ENCODE results near the gene CYB561D1.

The CYB561D1 gene

DNA sequence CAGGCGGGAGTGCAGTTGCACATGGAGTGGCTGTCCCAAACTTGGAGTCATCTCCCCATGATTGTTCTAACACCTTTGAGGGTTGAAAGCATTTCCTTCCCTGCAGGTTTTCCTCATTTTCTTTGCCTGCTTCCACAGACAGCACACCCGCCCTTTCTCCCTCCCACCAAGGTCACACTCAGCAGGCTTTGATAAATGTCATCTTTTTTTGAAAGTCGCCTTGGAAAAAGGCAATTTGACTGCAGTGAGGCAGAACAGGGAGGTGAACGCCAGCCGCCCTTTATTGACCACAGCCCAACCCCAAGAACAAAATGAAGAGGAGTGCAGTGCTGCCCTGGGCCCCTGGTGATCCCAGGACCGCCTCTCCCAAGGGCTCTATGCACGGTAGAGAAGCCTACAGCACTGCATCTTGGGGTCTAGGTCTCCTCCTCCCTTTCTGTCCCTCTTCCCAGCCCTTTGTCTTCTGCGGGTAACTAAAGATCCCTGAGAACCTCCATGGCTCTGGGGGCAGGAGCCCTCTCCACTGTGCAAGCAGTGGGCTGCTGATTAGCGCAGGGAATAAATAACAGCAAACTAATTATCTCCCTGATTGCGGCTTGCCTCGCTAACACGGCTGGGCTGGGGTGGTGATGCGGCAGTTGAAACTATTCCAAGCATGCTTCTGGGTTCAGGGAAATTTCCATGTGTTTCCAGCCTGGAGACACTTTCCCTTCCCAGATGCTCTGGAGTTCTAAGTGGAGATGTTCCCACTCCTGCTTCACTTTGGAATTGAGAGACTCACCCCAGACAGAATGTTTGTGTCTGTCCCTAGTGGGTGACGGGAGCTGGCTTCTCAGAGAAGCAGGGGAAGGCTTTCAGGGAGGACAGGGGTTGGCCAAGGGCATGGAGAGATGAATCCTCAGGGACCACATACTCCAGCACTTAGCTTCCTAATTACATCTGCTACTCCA is 27.4 kb downstream of the CYB561D1 start:
- no peak overlapping the region for H3K4me3 ChIP-seq (ENCODE audit: low read length)
- no peak overlapping the region for H3K9ac ChIP-seq (ENCODE audit: low read depth, low read length)
- no peaks in the 10 kb centered on the region for H3K36me3 ChIP-seq (ENCODE audit: insufficient read depth, low read depth, low read length)
- H3K27me3 ChIP-seq (ENCODE audit: insufficient read depth, low read length) = no peaks in the 10 kb centered on the region
- H3K9me3 ChIP-seq (ENCODE audit: insufficient read depth, low read depth, low read length) = no peaks in the 10 kb centered on the region
- H3K4me1 ChIP-seq (ENCODE audit: insufficient read depth, low read length) = no peaks in the 10 kb centered on the region
- no peak overlapping the region for H3K27ac ChIP-seq (ENCODE audit: low read length)

DNA sequence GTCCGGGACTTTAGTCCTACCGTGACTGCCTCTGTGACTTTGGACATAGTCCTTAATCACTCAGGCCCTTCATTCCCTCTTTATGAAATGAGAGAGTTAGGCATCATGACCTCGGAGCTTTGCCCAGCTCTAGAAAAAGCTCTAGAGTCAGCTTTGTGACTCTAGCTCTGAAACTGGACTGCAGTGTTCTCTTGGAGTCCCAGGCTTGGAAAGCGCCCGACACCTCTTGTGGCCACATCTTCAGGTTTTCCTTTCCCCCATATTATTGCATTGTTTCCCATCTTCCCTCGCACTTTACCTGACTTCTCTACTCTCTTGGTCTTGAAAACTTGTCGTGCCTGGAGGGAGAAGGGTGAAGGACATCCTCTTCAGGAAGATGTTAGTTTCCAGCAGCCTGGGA is 28.1 kb downstream of the CYB561D1 start:
- H3K36me3 ChIP-seq (ENCODE audit: insufficient read depth, low read depth, low read length) = no peaks in the 10 kb centered on the region
- H3K9ac ChIP-seq (ENCODE audit: low read depth, low read length) = no peak overlapping the region
- H3K27me3 ChIP-seq (ENCODE audit: insufficient read depth, low read length) = no peaks in the 10 kb centered on the region
- no peaks in the 10 kb centered on the region for H3K4me1 ChIP-seq (ENCODE audit: insufficient read depth, low read length)
- H3K27ac ChIP-seq (ENCODE audit: low read length) = no peak overlapping the region
- no peaks in the 10 kb centered on the region for H3K9me3 ChIP-seq (ENCODE audit: insufficient read depth, low read depth, low read length)
- H3K4me3 ChIP-seq (ENCODE audit: low read length) = no peak overlapping the region

DNA sequence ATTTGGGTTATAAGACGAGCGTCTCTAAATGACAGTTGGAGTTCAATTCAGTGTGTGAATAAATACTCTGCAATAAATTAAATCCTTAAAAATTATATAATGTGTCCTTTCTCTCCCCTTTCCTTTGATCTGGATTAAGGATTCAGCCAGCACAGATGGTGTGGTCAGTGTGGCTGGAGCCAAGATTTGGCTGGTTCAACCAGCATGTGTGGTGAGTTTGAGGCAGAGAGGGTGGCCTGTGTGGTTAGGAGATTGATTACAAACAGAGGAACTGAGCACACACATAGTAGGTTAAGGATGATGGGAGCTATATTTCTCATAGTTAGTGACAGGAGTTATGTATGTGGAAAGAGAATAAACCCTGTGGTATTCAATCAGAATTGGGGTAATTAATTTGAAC is 29.8 kb downstream of the CYB561D1 start:
- Histone ChIP-seq H3K27ac (ENCODE audit: low read length) (no peak overlapping the region), H3K27me3 (ENCODE audit: insufficient read depth, low read length) (no peaks in the 10 kb centered on the region), H3K36me3 (ENCODE audit: insufficient read depth, low read depth, low read length) (no peaks in the 10 kb centered on the region), H3K4me3 (ENCODE audit: low read length) (no peak overlapping the region), H3K4me1 (ENCODE audit: insufficient read depth, low read length) (no peaks in the 10 kb centered on the region), H3K9me3 (ENCODE audit: insufficient read depth, low read depth, low read length) (no peaks in the 10 kb centered on the region), H3K9ac (ENCODE audit: low read depth, low read length) (no peak overlapping the region)

DNA sequence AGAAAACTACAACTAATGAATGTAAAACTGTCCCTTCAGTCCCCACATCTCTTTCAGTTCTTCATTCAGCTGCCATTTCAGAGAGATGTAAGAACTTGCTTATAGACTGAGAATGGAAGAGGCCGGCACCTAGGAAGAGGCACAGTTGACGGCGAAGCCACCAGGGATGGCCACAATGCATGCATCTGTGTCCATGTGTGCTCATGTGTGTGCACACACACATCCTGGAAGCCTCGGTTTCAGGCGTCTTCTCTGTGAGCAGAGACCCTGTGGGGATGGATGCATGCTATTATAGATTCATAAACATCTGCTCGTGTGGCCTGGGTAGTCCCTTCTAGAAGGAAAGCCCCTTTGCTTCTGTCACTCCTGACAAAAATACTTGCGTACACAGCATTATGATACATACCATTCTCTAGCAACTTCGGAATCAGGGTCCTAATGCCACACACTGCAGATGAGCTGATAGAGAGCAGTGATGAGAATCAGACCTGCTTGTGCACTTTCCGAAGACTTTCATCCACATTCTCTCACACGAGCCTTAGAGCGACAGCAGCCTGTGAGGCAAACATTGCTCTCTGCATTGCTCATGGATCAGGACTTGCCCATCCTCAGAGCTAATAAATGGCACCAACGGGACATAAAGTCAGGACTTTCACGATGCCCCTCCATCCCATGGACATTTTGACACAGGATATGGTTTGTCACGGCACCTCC is 33.4 kb downstream of the CYB561D1 start:
- no peak overlapping the region for H3K27ac ChIP-seq (ENCODE audit: low read length)
- H3K36me3 ChIP-seq (ENCODE audit: insufficient read depth, low read depth, low read length) = no peaks in the 10 kb centered on the region
- H3K9me3 ChIP-seq (ENCODE audit: insufficient read depth, low read depth, low read length) = no peaks in the 10 kb centered on the region
- no peaks in the 10 kb centered on the region for H3K4me1 ChIP-seq (ENCODE audit: insufficient read depth, low read length)
- no peak overlapping the region for H3K4me3 ChIP-seq (ENCODE audit: low read length)
- H3K27me3 ChIP-seq (ENCODE audit: insufficient read depth, low read length) = no peaks in the 10 kb centered on the region; the same call in 1 of the 2 replicates
- no peak overlapping the region for H3K9ac ChIP-seq (ENCODE audit: low read depth, low read length)

DNA sequence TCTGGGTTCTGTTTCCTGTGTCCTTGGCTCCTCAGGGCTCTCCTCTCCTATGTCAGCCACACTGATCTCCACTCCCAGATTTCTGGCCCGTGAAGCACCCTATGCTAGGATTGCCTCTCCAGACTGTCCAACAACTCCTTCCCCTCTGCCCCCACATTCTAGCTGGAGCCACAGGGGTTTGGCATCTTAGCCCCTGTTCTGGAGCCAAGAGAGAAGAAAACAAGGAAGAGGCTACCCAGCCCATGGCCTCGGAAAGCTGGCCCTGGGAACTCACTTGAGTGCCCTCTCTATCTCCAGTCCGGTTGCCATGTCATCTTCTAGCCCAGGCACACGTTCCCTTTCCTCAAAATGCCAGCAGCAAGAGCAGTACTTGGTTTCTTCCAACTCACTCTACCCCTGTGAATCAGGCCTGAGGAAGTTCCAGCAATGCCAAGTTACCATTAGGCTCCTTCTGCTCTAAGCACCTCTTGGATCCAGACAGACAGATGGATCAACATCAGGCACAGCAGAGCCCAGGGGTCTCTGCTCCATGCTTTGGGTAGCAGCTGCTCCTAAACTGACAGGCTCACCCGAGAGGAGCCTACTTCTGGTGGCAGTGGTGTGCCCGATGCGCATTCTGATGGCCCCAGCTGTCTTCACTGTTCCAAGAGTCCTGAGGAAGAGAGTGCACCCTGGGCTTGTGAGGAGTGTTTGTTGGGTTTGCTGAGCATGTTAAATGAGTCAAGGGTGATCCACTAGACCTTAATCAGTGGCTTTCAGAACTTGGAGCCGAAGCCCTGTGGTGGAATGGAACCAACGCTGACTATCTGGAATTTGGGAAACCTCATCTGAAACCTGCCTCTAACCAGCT is 34.2 kb downstream of the CYB561D1 start:
- no peaks in the 10 kb centered on the region for H3K4me1 ChIP-seq (ENCODE audit: insufficient read depth, low read length)
- H3K4me3 ChIP-seq (ENCODE audit: low read length) = no peak overlapping the region
- H3K36me3 ChIP-seq (ENCODE audit: insufficient read depth, low read depth, low read length) = no peaks in the 10 kb centered on the region
- no peaks in the 10 kb centered on the region; the same call in 1 of the 2 replicates for H3K27me3 ChIP-seq (ENCODE audit: insufficient read depth, low read length)
- no peaks in the 10 kb centered on the region for H3K9me3 ChIP-seq (ENCODE audit: insufficient read depth, low read depth, low read length)
- H3K27ac ChIP-seq (ENCODE audit: low read length) = no peak overlapping the region
- H3K9ac ChIP-seq (ENCODE audit: low read depth, low read length) = no peak overlapping the region

DNA sequence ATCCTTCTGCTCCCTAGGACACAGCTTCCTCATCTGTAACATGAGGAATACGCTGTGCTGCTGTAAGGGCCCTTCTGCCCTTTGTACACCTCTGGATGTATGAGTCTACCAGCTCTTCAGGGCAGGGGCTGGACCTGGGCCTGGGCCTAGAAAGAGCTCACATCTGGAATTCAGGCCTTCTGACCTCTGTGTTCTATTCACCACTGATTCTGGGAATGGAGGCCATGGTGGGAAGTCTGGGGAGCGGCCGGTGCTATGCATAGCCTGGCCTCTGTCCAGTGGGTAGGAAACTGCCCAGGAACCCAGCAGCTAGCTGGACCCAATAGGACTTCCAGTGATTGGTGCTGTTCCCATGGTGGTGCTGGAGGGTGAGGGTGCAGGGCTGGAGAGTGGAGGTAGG is 34.8 kb downstream of the CYB561D1 start:
- no peak overlapping the region for H3K4me3 ChIP-seq (ENCODE audit: low read length)
- H3K27ac ChIP-seq (ENCODE audit: low read length) = no peak overlapping the region
- H3K27me3 ChIP-seq (ENCODE audit: insufficient read depth, low read length) = no peaks in the 10 kb centered on the region; the same call in 1 of the 2 replicates
- H3K9ac ChIP-seq (ENCODE audit: low read depth, low read length) = no peak overlapping the region
- no peaks in the 10 kb centered on the region for H3K36me3 ChIP-seq (ENCODE audit: insufficient read depth, low read depth, low read length)
- no peaks in the 10 kb centered on the region for H3K4me1 ChIP-seq (ENCODE audit: insufficient read depth, low read length)
- H3K9me3 ChIP-seq (ENCODE audit: insufficient read depth, low read depth, low read length) = no peaks in the 10 kb centered on the region

DNA sequence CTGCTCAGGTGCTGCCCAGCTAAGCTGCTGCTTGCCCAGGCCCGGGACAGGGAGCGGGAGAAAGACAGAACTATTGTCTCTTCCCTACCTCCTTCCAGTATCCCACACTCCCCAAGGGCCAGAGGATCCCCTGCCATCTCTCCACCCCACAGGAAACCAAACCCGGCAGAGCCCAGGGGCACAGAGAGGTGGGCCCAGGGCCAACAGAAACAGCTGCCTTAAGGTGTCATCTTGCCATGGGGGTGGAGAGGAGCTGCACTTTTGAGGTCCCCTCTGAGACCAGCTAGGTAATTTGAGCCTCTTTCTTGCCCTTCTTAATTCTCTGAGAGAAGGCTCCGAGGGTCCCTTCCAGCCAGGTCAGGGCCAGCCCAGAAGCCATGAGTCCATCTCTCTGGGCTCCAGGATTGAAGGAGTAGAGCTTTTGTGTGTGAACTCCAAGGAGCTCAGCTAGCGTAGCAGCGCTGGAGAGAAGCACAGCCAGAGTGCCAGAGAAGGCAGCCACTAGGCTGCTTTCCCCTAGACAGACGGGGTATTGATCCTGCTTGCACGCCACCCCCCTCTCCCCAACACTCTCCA is 36.1 kb downstream of the CYB561D1 start:
- H3K27me3 ChIP-seq (ENCODE audit: insufficient read depth, low read length) = no peaks in the 10 kb centered on the region; the same call in 1 of the 2 replicates
- H3K4me3 ChIP-seq (ENCODE audit: low read length) = no peak overlapping the region
- H3K4me1 ChIP-seq (ENCODE audit: insufficient read depth, low read length) = no peaks in the 10 kb centered on the region
- H3K9me3 ChIP-seq (ENCODE audit: insufficient read depth, low read depth, low read length) = no peaks in the 10 kb centered on the region
- H3K27ac ChIP-seq (ENCODE audit: low read length) = no peak overlapping the region
- H3K9ac ChIP-seq (ENCODE audit: low read depth, low read length) = no peak overlapping the region
- no peaks in the 10 kb centered on the region for H3K36me3 ChIP-seq (ENCODE audit: insufficient read depth, low read depth, low read length)

DNA sequence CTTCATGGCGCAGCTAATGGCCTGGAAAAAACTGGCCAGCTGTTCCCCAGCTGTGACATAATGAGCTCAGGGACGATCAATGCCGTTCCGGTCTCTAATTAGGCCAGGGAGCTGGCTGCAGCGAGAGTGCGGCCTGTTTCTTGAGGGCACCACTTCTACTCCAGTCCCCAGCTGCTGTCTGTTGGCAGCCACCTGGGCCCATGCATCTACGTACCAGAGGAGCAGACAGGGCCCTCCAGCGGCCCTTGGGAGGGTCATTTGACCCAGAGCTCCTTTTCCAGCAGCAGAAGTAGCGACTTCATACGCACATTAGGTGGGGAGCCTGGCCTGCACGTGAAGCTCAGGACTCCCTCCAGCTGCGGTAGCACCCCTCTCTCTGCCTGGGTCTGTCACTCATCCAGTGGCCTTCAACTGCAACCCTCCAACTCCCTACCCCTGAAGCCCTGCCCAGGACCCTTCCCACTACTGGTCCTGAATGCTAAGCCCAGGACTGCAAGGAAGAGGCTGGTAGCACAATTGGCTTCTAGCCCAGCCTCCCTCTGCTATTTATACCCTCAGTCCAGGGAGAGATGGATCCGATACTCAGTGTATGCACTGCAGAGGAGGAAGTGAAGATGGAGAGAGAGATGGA is 36.7 kb downstream of the CYB561D1 start:
- no peak overlapping the region for H3K9ac ChIP-seq (ENCODE audit: low read depth, low read length)
- H3K27ac ChIP-seq (ENCODE audit: low read length) = no peak overlapping the region
- H3K9me3 ChIP-seq (ENCODE audit: insufficient read depth, low read depth, low read length) = no peaks in the 10 kb centered on the region
- H3K36me3 ChIP-seq (ENCODE audit: insufficient read depth, low read depth, low read length) = no peaks in the 10 kb centered on the region
- no peaks in the 10 kb centered on the region; the same call in 1 of the 2 replicates for H3K27me3 ChIP-seq (ENCODE audit: insufficient read depth, low read length)
- no peaks in the 10 kb centered on the region for H3K4me1 ChIP-seq (ENCODE audit: insufficient read depth, low read length)
- no peak overlapping the region for H3K4me3 ChIP-seq (ENCODE audit: low read length)

DNA sequence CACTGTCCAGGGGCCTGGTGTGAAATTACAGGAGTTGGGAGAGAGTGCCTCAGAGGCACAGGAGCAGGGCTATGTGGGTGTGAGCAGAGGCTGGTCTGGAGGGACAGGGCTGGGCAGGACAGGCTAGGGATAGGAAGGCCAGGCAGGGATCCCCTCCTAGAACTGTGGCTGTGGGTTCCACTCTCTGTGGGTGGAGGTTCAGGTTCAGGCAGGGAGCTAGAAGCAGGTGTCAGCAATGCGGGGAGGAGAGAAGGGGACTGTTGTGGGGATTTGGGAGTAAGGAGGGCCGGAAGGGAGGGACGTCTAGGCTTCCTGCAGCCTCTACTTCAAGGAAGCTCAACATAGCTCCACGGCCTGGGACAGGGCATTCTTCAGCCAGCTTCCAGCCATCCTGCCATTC is 37.5 kb downstream of the CYB561D1 start:
- H3K4me3 ChIP-seq (ENCODE audit: low read length) = no peak overlapping the region
- H3K36me3 ChIP-seq (ENCODE audit: insufficient read depth, low read depth, low read length) = no peaks in the 10 kb centered on the region
- no peaks in the 10 kb centered on the region; the same call in 1 of the 2 replicates for H3K27me3 ChIP-seq (ENCODE audit: insufficient read depth, low read length)
- H3K9ac ChIP-seq (ENCODE audit: low read depth, low read length) = no peak overlapping the region
- no peaks in the 10 kb centered on the region for H3K9me3 ChIP-seq (ENCODE audit: insufficient read depth, low read depth, low read length)
- no peaks in the 10 kb centered on the region for H3K4me1 ChIP-seq (ENCODE audit: insufficient read depth, low read length)
- H3K27ac ChIP-seq (ENCODE audit: low read length) = no peak overlapping the region

DNA sequence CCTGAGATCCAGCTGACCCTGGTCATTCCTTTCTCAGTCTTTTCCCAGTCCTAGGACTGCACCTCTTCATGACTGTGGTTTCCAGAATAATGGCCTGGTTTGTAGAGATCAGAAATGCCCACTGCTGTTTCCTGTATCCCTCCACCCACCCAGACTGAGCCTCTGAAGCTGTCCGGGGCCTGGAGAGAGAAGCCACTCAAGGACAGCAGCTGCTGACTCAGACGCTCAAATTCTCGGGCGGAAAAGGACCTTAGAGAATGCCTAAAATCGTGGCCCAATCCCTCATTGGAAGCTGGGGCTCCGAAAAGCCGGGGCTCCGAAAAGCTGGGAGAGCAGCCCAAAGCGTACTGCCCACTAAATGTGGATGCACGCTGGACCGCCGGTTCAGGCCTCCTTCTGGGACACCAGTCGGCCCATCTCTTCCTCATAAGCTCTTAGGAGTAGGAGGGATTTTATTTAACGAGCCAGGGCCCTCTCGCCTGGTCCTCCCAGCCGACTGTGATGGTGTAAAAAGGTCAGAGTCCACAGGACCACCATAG is 38.0 kb downstream of the CYB561D1 start:
- H3K4me1 ChIP-seq (ENCODE audit: insufficient read depth, low read length) = no peaks in the 10 kb centered on the region
- H3K9me3 ChIP-seq (ENCODE audit: insufficient read depth, low read depth, low read length) = no peaks in the 10 kb centered on the region
- no peaks in the 10 kb centered on the region for H3K36me3 ChIP-seq (ENCODE audit: insufficient read depth, low read depth, low read length)
- H3K4me3 ChIP-seq (ENCODE audit: low read length) = no peak overlapping the region
- no peak overlapping the region for H3K27ac ChIP-seq (ENCODE audit: low read length)
- no peak overlapping the region for H3K9ac ChIP-seq (ENCODE audit: low read depth, low read length)
- no peaks in the 10 kb centered on the region; the same call in 1 of the 2 replicates for H3K27me3 ChIP-seq (ENCODE audit: insufficient read depth, low read length)

All from iPS-20b (cell line).